HUES64 (cell line): Measurements from ENCODE around the gene KLF12. TPM values are rescaled to one million over a fixed set of nuclear protein-coding genes. Genes with fewer than 3 reads are reported as not detected.

ENCODE experiments used
- H3K27ac ChIP-seq: 2 replicates; pipeline ENCODE4 v1.7.0; 2013; ENCODE audit warnings: low read depth, low read length, inconsistent platforms
- H3K27me3 ChIP-seq: 2 replicates; pipeline ENCODE4 v1.6.1; 2013; ENCODE audit warnings: mild to moderate bottlenecking, low read length; ENCODE audit not compliant: insufficient read depth
- H3K36me3 ChIP-seq: 2 replicates; pipeline ENCODE4 v1.6.1; 2013; ENCODE audit warnings: mild to moderate bottlenecking, low read length; ENCODE audit not compliant: insufficient read depth
- H3K4me1 ChIP-seq: 2 replicates; pipeline ENCODE4 v1.6.1; 2013; ENCODE audit warnings: mild to moderate bottlenecking, low read length, moderate library complexity; ENCODE audit not compliant: insufficient read depth
- H3K4me3 ChIP-seq: 2 replicates; pipeline ENCODE4 v1.5.1; 2013; ENCODE audit warnings: mild to moderate bottlenecking, low read length, moderate library complexity
- H3K9ac ChIP-seq: 2 replicates; pipeline ENCODE4 v1.6.1; 2013; ENCODE audit warnings: mild to moderate bottlenecking, low read depth, low read length
- H3K9me3 ChIP-seq: 2 replicates; pipeline ENCODE4 v1.6.1; 2013; ENCODE audit warnings: low read depth, low read length; ENCODE audit not compliant: insufficient read depth
- WGBS: fragments of 150-250, 120-280 bp; methylation state at CpG from one replicate; pipeline ENCODE4 v1.1.7; 2013; ENCODE audit warnings: missing lambda C conversion rate; 5-methylcytosine and 5-hydroxymethylcytosine counted together
- polyA plus RNA-seq, 2 experiments: library from polyadenylated mRNA; stranded (reverse); fragments of 50-300 nt; gene quantifications; one replicate each; pipeline ENCODE4 v1.2.3, GENCODE V29; 2013

Gene KLF12
- 7.7 TPM for polyA plus RNA-seq (2013, experiment 1 of 2)
- 8.2 TPM for polyA plus RNA-seq (2013, experiment 2 of 2)

- Histone ChIP-seq H3K9ac (peak within 1 kb of the TSS; percentile 89), H3K27ac (peak within 1 kb of the TSS; percentile 94), H3K27me3 (peaks cover 18% of the 10 kb centered on the region), H3K9me3 (no peaks in the 10 kb centered on the region), H3K4me1 (peaks cover 15% of the 10 kb centered on the region; the same call in 1 of the 2 replicates), H3K4me3 (peak within 1 kb of the TSS; percentile 98), H3K36me3 (no peaks in the 10 kb centered on the region)
- WGBS = under 1% methylated on average over 50 of the region's 54 CpGs
Observed at GRCh38 chr13:74134221-74134776, at the start of gene KLF12. TSS of gene KLF12 (minus strand) at chr13:74134404.

GRCh38 chr13:74182491-74182890 lies 48.3 kb upstream of the KLF12 start:
- Histone ChIP-seq H3K4me1 (no peaks in the 10 kb centered on the region), H3K9ac (no peak overlapping the region), H3K27ac (no peak overlapping the region), H3K27me3 (no peaks in the 10 kb centered on the region), H3K36me3 (no peaks in the 10 kb centered on the region), H3K4me3 (no peak overlapping the region), H3K9me3 (no peaks in the 10 kb centered on the region)
- WGBS = no CpG with 5 or more reads among the region's 1 CpG

- no peak overlapping the region for H3K4me3 ChIP-seq
- H3K4me1 ChIP-seq = 0 out of 2 replicates have a peak, but pooled peaks cover 7% of the 10 kb centered on the region
- H3K27ac ChIP-seq = no peak overlapping the region
- no peak overlapping the region for H3K9ac ChIP-seq
- 96% methylated on average over 2 of the region's 2 CpGs for WGBS
- no peaks in the 10 kb centered on the region for H3K27me3 ChIP-seq
- H3K9me3 ChIP-seq = no peaks in the 10 kb centered on the region
- H3K36me3 ChIP-seq = no peaks in the 10 kb centered on the region
Observed at GRCh38 chr13:74174810-74175209, 40.6 kb upstream of the KLF12 start.

GRCh38 chr13:74173822-74174221 lies 39.6 kb upstream of the KLF12 start:
- Histone ChIP-seq H3K4me3 (no peak overlapping the region), H3K27me3 (no peaks in the 10 kb centered on the region), H3K4me1 (0 out of 2 replicates have a peak, but pooled peaks cover 7% of the 10 kb centered on the region), H3K9ac (no peak overlapping the region), H3K9me3 (no peaks in the 10 kb centered on the region), H3K27ac (no peak overlapping the region), H3K36me3 (no peaks in the 10 kb centered on the region)
- 95% methylated on average over 3 of the region's 3 CpGs for WGBS

GRCh38 chr13:74171641-74172040 lies 37.4 kb upstream of the KLF12 start:
- no peaks in the 10 kb centered on the region for H3K36me3 ChIP-seq
- no peak overlapping the region for H3K9ac ChIP-seq
- 0 out of 2 replicates have a peak, but pooled peaks cover 7% of the 10 kb centered on the region for H3K4me1 ChIP-seq
- H3K4me3 ChIP-seq = no peak overlapping the region
- no peaks in the 10 kb centered on the region for H3K9me3 ChIP-seq
- no peak overlapping the region for H3K27ac ChIP-seq
- H3K27me3 ChIP-seq = no peaks in the 10 kb centered on the region

- Histone ChIP-seq H3K36me3 (no peaks in the 10 kb centered on the region), H3K4me1 (no peaks in the 10 kb centered on the region), H3K9ac (no peak overlapping the region), H3K27ac (no peak overlapping the region), H3K9me3 (no peaks in the 10 kb centered on the region), H3K27me3 (no peaks in the 10 kb centered on the region), H3K4me3 (no peak overlapping the region)
- WGBS = 93% methylated on average over 1 of the region's 1 CpG
Observed at GRCh38 chr13:74169676-74170075, 35.5 kb upstream of the KLF12 start.

GRCh38 chr13:74168263-74168675 lies 34.1 kb upstream of the KLF12 start:
- Histone ChIP-seq H3K36me3 (no peaks in the 10 kb centered on the region), H3K4me3 (no peak overlapping the region), H3K9me3 (no peaks in the 10 kb centered on the region), H3K27me3 (no peaks in the 10 kb centered on the region), H3K27ac (no peak overlapping the region), H3K4me1 (no peaks in the 10 kb centered on the region), H3K9ac (no peak overlapping the region)
- 91% methylated on average over 4 of the region's 4 CpGs for WGBS

- Histone ChIP-seq H3K9me3 (no peaks in the 10 kb centered on the region), H3K27ac (no peak overlapping the region), H3K4me1 (no peaks in the 10 kb centered on the region), H3K36me3 (no peaks in the 10 kb centered on the region), H3K27me3 (no peaks in the 10 kb centered on the region), H3K9ac (no peak overlapping the region), H3K4me3 (no peak overlapping the region)
- 94% methylated on average over 5 of the region's 6 CpGs for whole genome bisulfite sequencing
Observed at GRCh38 chr13:74166261-74167004, 32.2 kb upstream of the KLF12 start.

- Histone ChIP-seq H3K4me3 (no peak overlapping the region), H3K27me3 (no peaks in the 10 kb centered on the region), H3K36me3 (no peaks in the 10 kb centered on the region), H3K4me1 (no peaks in the 10 kb centered on the region), H3K9me3 (no peaks in the 10 kb centered on the region), H3K9ac (no peak overlapping the region), H3K27ac (no peak overlapping the region)
- 95% methylated on average over 2 of the region's 2 CpGs for WGBS
Observed at GRCh38 chr13:74162782-74163181, 28.6 kb upstream of the KLF12 start.

GRCh38 chr13:74162135-74162534 lies 27.9 kb upstream of the KLF12 start:
- no peaks in the 10 kb centered on the region for H3K36me3 ChIP-seq
- no peak overlapping the region for H3K4me3 ChIP-seq
- H3K9me3 ChIP-seq = no peaks in the 10 kb centered on the region
- no peaks in the 10 kb centered on the region for H3K27me3 ChIP-seq
- no peak overlapping the region for H3K9ac ChIP-seq
- no peak overlapping the region for H3K27ac ChIP-seq
- no peaks in the 10 kb centered on the region for H3K4me1 ChIP-seq
- 94% methylated on average over 2 of the region's 2 CpGs for WGBS

- H3K36me3 ChIP-seq = no peaks in the 10 kb centered on the region
- WGBS = 87% methylated on average over 3 of the region's 3 CpGs
- H3K27me3 ChIP-seq = no peaks in the 10 kb centered on the region
- H3K9me3 ChIP-seq = no peaks in the 10 kb centered on the region
- no peaks in the 10 kb centered on the region for H3K4me1 ChIP-seq
- H3K27ac ChIP-seq = no peak overlapping the region
- H3K9ac ChIP-seq = no peak overlapping the region
- H3K4me3 ChIP-seq = no peak overlapping the region
Observed at GRCh38 chr13:74158571-74159352, 24.6 kb upstream of the KLF12 start.
